DMS153 treated with DMSO at 0.1 percent for 48 hours (cell line): ENCODE measurements around the gene ROPN1.

Source experiments
- DNase-seq: peaks from one replicate; lab custom pipeline; 2025; ENCODE audit not compliant: unreplicated experiment; lab: John Stamatoyannopoulos, UW

The ROPN1 gene

DNA sequence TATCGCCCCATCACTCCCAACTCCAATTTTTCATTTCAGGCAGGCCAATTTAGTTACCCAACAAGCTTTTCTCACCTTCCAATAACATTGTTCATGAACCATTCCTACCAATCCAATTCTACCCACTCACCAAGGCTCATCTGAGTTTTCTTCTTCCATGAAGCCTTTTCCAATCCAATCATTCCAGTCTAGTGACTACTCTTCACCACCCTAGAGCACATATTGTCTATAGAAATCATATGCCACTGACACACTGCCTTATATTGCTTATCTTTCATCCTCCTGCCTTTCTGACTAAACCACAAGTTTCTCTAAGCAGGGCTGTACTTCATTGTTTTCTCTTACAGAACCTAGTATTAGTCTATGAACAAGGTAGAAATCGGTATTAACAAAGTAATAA lies 42.3 kb downstream of the ROPN1 start:
- no peak for DNase-seq

DNA sequence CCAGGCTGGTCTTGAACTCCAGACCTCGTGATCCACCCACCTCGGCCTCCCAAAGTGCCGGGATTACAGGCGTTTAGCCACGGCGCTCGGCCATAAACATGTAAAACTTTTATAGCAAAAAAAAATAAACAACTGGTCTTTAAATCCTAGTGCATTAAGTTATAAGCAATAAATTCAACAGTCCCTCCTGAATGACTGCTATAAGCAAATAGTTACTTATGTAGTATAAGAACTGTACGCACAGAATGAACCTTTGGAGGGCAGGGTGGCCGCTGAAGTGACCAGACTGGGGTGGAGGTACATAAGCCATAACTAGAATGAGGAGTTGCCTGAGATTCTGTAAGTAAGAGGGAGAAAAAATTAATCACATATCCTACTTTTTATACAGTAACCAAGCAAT lies 43.5 kb downstream of the ROPN1 start:
- no peak for DNase-seq

DNA sequence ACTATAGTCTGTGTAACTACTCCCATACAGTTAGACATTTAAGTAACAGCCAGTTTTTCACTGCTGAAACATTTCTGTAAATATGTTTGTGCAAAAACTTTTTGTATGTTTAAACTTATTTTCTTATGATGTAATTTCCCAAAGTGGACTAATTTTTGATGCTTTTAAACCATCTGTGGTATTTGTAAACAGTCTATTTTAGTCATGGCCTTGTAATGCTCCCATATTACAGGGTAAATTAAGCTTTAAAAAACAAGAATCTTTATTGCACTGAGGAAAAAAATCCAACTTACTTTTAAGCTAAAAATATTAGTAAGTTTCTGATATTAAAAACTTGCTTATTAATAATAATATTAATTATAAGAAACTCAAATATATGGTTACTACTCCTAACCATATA lies 44.4 kb downstream of the ROPN1 start:
- no peak for DNase-seq

DNA sequence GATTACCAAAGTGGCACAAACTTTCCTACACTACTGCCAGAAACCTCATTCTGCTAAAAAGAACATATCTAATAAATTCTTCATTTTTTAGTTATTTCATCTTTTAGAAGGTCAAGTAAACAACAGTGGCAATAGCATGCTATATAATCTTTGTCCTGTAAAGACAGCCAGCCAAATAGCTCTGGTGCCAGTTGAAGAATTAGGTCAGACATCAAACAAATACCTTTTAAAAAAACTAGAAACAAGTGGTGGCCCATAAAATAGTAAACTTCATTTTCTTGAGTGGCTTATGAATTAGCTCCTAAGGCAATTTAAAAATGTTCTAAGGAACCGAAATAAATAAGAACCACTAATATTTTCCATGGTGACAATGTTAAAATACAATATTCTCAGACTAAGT lies 50.4 kb downstream of the ROPN1 start:
- no peak for DNase-seq

DNA sequence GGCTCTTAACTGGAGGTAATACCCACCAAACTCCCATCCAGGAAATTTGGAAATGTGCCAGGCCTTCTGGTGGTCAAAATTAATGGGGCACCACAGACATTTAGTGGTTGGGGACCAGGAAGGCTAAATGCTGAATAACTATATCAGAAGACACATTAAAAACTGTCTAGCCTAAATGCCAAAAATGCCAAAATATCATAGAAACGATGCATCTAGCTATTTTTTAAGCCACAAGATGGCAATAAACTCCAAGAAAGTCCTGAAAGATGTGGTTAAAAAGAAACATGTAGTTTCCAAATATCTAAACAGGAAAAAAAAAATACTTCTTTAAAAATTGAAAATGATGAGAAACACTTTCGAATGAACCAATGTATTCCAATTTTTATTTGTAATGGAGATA lies 50.8 kb downstream of the ROPN1 start:
- DNase-seq, result no peak

DNA sequence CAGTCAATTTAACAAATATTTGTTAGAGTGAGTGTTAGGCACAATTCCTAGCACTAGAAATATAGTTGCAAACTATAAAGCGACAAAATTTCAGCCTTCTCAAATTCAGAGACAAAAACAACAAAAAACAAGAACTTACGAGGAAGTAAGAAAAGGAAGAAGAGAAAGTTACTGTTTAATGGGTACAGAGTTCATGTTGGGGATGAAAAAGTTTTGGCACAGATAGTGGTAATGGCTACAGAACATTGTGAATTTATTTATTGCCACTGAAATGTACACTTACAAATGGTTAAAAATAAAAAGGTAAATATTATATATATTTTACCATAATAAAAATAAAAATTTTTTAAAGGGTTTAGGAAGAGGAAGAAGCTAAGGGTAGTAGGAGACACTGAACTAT lies 52.2 kb downstream of the ROPN1 start:
- no peak for DNase-seq

DNA sequence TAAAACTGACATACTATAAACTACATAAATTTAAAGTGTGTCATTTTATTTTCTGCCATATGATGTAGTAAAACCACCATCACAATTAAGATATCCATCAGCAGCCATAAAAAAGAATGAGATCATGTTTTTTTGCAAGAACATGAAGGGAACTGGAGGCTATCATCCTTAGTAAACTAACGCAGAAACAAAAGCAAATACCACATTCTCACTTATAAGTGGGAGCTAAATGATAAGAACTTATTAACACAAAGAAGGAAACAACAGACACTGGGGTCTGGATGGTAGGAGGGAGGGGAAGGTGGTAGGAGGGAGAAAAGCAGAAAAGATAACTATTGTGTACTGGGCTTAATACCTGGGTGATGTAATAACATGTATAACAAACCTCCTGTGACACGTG lies 55.5 kb downstream of the ROPN1 start:
- no peak for DNase-seq

DNA sequence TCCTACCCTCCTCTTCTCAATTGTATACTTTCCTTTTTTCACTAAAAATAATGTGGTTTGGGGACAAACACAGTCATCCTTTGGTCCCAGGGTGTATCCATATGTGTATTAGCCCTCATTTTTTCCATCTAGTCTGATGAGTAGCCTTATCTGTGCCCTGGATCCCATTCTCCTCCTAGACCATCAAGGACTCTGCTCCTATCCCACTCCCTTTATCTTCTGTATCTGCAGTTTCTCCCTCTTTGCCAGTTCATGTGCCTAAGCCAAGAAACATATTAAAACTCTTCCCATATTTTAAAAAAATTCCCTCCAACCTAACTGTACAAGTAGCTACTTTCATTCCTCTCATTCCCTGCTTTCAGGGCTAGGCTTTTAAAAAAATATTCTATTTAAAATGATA lies 56.1 kb downstream of the ROPN1 start:
- DNase-seq, result no peak

DNA sequence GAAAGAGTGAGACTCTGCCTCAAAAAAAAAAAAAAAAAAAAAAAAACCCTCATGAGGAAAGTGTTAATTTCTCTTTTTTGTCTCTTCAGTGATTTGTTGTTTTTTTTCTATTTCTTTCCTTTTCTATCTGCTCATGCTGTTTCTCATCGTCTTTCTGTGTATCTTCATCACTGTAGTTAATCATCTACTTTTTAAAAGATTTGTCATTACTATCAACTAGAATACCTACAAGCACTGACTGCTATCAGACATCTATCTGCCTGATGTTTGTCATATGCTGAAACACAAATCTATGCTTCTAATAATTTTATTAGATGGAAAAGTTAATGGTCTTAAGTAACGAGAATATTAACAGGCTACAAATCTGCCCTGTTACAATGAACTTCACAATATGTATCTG lies 57.7 kb downstream of the ROPN1 start:
- DNase-seq, result no peak

DNA sequence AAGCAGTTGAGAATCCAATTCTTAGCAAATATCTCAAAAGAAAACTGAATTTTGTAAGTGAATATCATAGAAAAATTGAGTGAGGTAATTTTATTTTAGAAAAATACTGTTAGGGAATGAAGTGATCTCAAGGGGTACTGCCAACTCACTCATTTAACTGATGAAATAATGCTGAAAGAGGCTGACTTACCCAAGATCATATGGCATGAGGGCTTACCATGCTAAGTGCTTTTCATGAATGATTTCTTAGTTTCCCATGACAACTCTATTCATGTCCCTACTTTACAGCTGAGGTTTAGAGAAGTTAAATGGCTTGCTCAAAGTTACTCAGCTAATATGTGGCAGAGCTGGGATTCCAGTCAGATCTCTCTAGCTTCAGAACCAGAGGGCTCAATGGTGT lies 61.5 kb downstream of the ROPN1 start:
- DNase-seq, result no peak

DNA sequence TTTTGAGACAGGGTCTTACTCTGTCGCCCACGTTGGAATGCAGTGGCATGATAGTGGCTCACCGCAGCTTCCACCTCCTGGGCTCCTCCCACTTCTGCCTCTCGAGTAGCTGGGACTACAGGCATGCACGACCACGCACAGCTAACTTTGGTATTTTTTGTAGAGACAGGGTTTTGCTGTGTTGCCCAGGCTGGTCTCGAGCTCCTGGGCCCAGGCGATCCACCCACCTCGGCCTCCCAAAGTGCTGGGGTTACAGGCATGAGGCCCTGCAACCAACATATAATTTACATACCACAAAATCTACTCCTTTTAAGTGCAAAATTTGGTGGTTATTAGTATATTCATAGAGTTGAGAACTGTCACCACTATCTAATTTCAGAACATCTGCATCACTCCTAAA lies 62.6 kb downstream of the ROPN1 start:
- DNase-seq, result no peak

DNA sequence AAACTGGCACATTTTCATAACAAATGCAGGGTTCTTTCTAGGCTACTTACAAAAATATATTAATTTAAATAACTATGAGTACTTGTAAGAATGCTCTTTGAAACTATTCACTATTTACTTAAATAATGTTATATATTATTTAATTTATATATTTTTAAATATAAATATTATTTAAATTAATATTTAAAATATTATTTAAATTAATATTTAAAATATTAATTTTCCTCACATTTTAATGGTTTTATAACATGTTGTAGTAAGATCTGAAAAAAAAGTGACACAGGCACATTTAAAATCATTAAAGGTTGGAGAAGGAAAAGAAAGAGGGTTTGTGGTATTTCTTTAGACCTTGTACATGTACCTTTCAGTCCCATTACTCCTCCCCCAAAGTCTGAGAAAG lies 65.5 kb downstream of the ROPN1 start:
- DNase-seq, result no peak

DNA sequence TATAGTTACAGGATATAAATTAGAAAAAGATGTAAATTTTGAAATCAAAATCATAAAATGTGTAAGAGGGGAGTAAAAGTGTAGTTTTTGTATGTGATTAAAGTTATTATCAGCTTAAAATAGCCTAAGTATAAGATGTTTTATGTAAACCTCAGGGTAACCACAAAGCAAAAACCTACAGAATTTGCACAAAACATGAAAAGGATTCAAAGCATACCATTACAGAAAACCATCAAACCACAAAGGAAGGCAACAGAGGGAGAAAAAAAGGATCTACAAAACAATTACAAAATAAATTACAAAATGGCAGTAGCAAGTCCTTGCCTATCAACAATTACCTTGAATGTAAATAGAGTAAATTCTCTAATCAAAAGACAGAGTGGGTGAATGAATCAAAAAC lies 71.1 kb downstream of the ROPN1 start:
- no peak for DNase-seq

DNA sequence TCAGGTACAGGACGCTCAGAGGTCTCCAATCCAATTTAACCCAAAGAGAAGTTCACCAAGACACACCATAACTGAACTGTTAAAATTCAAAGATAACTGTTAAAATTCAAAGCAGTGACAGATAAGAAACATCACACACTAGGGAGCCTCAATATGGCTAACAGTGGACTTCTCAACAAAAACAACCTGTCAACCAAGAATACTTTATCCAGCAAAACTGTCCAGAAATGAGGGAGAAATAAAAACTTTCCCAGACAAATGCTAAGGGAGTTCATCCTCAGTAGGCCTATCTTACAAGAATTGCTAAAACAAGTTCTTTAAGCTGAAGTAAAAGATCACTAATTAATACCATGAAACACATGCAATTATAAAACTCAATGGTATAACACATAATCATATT lies 71.5 kb downstream of the ROPN1 start:
- no peak for DNase-seq

DNA sequence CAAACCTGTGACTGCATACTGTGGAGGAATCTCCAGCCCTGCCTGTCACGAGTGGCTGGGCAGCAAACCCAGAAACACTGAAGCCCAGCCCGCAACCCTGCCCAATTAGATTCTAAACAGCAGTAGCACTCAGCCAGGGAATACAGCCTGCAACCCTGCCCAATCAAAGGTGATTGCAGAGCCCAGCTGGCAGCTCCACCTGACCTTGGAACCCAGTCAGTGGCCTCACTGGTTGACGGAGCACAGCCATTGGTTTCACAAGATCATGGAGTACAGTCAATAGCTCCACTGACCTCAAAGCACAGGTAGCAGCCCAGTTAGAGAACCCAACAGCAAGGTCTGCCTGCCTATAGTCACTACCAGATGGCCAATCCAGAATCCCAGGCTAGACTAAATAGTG lies 72.6 kb downstream of the ROPN1 start:
- DNase-seq, result no peak
